GOT3 (cell line): ENCODE data around the gene MAP4.

Experiments
- DNase-seq: peaks from one replicate; lab custom pipeline; 2025; ENCODE audit warnings: mixed read lengths; lab: John Stamatoyannopoulos, UW

The MAP4 gene

DNA sequence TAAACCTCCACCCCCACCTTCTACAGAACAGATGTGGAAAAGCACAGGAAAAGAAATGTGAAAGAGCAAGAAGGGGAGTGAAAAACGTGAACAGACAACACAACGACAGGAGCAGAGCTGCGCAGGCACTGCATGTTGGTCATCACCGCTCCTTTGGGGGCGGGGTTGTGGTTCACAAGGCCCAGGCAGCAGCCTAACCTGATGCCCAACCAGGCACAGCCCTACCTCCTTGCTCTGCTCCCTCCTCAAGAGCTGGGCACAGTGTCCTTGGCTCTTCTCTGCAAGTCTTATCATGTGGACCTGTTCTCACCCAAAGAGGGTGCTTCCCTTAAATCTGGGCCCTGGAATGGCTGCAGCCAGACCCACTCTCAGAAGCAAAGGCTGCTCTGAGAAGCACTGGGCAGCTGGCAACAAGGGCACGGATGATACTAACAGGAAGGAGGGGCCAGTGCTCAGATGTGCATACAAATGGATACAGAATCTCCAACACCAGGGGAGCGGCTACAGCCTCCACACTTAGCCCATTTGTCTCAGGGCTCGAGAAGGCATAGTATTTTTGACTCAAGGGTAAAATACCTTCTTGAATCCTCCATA, 148.7 kb downstream of the MAP4 start:
- DNase-seq = no peak

DNA sequence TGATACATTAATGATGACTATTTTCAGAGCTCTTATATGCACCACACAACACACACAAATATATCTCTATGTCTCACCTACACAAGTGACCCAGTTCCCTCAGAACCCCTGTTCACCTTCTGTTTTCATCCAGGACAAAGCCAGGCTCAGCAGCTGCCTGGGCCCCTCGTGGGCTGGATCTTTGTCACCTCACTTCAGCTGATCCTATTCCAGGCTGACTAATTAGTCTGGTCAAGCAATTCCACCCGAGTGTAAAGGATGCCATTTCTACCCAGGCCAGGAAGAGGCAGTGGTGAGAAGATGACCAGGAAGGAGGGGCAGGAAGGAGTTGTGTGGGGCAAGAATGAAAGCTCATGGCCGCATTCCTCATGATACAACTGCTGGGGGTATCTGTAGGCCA, 151.0 kb downstream of the MAP4 start:
- no peak for DNase-seq

DNA sequence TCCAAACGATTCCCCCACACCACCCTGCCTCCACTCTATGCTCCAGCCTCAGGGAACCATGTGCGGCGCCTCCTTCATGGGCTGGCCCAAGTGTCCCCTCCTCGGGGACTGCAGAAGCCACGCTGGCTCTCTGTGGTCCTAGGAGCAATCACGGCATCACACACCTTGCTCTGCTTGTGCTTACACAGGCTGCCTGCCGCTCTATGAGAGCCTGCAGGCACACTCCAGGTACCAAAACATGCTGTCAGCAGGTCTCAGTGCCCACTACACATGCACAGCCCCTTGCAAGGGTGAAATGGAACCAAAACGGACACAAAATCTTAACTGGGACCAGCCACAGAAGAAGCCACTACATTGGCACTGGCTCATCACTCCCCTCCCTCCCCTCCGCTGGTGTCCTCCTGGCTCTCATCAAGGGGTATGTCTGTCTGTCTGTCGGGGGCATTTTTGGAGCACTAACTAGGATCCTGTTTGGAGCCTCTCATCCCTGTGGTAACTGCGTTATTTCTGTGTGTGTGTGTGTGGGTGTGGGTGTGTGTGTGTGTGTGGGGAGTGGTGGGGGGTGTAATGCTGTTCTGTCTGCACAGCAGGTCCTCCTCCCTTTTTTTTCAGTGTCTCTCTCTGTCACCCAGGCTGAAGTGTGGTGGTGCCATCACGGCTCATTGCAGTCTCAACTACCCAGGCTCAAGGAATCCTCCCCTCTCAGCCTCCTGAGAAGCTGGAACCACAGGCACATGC, 152.7 kb downstream of the MAP4 start:
- no peak for DNase-seq

DNA sequence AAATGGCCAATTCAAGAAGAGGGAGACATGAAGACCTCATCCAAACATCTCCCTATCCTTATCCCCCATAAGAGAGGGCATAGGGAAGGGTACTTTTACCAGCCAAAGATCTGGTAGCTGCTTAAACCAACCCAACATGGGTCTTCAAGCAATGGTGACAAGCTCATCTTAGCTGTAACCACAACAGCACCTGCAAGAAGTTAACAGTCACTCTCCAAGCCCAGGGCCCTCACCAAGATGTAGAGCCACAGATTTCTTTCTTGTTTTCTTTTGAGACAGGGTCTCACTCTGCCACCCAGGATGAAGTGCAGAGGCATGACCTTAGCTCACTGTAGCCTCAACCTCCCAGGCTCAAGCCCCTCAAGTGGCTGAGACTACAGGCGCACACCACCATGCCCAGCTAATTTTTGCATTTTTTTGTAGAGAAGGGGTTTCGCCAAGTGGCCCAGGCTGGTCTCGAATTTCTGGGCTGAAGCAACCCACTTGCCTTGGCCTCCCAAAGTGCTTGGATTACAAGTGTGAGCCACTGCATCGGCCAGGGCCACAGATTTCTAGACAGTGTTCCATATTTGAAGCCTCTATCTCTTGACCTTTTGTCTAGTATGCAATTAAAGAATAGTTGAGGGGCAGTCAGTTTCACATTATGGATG, 156.1 kb downstream of the MAP4 start:
- no peak for DNase-seq

DNA sequence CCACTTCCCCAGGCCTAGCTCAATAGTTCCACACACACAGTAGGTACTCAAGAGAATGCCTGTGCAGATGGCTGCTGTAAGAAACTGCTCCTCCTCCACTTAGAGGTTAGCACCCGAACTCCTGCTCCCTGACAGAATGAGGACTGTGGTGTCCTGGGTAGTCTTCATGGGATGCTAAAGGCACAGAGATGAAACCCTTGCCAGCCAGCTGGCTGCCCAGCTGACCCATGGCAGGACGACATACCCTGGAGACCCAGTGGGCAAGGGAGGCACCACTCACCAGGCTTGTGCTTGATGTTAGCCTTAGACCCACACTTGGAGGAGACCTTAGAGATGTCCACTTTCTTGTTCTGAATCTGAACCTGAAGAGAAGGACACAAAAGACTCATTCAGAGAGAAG, 159.1 kb downstream of the MAP4 start:
- no peak for DNase-seq

DNA sequence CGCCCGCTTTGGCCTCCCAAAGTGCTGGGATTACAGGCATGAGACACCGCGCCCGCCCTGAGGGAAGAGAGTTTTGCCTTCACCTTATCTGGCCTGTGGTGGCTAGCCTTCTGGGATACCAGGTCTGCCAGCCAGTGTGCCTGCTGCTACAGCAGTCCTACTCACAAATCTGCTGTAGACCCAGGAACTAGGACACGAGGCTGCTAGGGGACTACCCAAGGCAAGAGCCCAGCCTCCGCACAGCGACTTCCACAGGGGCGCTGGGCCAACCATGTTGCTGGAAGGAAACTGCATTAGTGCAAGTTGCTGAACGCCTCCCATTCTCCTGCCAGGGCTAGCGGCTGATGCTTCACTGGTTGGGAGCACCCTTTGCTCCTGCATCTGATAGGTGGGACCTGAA, 159.5 kb downstream of the MAP4 start:
- DNase-seq = no peak

DNA sequence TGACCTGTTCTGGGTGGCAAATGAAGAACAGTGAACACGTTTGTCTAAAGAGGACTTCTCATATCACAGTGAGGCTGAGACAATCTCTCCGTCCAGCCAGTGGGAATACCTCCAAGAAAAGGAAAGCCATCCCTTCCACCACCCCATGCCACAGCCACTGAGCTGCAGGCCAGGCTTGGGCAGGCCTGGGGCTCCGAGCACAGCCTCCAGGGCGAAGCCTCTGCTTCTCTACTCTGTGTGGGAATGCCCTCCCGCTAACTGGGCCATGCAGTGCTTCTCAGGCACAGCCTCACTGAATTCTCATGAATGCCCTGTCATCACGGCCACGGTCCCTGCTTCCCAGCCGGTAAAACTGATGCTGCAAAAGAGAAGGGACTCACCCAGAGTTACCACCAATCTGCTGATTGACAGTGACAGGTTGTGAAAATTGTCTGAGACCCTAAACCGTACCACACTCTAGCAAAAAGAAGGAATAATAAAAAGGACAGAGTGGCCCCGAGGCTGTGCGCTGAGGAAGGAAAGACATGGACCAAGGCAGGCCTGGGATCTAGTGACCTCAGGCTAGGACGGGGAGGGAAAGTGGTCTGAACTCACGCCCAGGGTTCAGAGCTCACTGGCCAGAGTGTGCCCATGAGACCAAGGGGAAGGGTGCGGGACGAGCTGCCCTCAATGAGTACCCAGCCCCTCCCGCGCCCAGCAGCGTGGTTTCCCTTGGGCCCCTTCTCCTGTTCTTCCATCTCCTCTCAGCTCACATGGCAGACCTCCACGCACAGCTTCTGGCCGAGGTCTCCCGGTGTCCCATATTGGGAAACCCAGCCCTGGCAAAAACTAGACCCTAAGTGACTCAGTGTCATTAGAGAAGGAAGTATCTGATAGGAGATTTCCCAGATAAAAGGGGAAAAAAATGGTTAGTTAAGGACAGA, 160.5 kb downstream of the MAP4 start:
- no peak for DNase-seq

DNA sequence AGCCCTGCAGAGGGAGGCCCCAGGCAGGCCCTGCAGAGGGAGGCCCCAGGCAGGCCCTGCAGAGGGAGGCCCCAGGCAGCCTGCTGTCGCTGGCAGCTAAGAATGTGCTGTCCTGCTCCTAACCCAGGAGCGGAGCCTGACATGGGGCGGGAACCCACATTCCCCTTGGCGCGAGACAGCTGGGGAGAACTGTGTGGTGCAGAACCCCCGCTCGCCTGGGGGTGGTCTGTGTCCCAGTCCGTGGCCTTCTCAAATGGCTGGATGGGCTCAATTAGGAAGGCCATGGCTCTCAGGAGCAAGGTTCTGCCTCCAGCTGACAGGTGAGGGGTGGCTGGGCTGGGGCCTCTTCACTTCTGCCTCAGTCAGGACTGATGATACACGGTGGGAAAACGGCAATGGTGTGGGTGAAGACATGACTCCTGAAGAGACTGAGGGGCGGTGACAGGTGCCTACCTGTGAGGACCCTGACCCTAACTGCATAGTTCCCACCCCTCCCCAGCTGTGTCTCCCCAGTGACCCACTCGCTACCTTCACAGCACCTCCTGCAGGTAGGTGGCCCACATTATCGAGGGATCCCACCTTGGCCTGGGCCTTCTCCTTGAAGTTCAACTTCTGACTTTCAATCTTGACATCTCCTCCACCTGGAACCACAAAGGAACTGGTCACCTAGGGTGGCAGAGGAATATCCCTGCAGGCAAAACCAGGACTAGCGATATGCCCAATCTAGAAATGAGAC, 161.3 kb downstream of the MAP4 start:
- DNase-seq = no peak

DNA sequence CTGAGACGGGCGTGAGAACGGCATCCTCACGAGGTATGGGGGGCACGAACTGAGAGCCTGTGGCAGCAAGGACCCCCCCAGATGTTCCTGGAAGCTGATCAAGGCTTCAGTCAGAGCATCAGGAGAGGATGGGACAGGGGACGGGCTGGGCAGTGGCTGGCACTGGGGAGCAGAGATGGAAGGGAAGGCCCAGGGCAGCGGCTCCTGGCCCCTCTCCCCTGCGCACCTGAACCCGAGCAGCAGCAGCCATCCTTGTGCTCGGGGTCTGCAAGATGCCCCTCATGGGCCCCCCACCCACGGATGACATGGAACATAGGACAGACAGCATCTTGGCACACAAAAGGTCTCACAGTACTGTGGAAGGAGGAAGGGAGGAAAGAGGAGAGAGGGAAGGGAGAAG, 161.9 kb downstream of the MAP4 start:
- DNase-seq = no peak

DNA sequence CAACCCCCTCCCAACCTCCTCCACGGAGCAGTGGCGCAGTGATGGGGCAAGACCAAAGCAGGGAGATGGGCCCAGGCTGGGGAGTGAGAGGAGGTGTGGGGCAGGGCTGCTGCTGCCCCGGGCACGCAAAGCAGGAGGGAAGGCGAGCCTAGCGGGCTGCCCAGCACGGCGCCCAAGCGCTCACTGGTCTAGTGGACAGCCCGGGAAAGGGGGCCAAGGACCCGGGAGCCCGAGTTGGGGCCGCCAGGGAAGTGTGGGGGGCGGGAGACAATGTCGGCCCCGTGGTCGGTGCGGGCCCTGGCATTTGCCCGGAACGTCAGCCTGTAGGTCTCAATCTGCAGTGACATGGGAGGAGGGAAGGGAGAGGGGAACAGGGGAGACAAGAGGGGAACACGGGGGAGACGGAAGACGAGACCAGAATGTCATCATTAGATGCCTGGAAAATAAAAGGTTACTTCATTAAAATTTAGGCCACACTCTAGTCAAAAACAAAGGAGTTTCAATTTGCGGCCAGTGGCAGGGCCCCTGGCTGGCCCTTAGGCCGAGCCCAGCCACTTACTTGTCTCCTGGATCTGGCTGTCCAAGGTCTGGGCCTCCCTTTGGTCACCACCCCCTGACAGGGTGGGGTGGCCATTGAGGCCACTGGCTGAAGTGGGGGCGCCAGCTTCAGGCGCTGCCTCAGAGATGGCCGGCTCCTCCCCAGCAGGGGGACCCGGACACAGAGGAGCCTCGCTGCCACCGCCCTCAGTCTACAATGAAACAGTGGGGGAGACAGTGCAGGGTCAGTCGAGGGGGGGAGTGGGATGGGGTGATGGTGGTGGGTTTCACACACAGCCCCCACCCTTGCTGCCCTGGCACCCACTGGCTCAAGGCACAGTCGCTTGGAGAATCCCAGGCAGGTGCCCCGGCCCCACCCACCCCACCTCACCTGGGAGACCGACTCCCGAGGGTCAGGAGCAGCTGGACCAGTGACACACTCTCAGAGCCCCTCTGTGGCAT, 163.3 kb downstream of the MAP4 start:
- DNase-seq = no peak

DNA sequence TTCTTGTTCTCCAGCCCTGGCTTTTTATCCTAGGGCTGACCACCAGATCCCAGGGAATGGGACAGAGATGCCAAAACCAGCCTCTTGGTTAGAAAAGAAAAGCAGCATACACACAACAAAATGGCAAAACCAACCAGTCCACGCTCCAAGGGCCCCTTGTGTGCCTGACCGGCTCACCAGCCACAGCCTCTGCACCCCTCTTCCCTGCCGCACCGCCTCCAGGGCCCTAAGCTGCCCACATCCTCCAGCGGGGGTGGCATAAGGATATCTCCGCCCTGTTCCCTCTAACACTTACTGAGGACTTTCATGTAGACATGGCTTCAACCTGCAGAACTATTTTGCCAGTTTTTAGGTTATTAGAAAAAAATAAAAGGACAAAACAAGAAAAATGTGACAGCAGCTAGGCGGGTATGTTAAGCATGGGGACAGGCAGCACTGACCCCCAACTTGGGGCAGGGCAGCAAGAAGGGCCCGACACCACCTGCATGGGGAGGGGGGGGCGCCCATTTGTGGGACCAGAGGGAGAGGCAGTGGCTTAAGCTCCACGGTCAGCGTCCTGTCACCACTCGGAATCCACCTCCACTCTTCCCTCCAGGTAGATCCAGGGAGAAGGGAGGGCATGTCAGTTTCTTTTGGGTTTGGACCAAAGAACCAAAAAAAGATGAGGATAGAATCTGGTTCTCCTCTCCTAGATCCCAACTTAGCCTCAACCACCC, 164.2 kb downstream of the MAP4 start:
- DNase-seq = no peak

DNA sequence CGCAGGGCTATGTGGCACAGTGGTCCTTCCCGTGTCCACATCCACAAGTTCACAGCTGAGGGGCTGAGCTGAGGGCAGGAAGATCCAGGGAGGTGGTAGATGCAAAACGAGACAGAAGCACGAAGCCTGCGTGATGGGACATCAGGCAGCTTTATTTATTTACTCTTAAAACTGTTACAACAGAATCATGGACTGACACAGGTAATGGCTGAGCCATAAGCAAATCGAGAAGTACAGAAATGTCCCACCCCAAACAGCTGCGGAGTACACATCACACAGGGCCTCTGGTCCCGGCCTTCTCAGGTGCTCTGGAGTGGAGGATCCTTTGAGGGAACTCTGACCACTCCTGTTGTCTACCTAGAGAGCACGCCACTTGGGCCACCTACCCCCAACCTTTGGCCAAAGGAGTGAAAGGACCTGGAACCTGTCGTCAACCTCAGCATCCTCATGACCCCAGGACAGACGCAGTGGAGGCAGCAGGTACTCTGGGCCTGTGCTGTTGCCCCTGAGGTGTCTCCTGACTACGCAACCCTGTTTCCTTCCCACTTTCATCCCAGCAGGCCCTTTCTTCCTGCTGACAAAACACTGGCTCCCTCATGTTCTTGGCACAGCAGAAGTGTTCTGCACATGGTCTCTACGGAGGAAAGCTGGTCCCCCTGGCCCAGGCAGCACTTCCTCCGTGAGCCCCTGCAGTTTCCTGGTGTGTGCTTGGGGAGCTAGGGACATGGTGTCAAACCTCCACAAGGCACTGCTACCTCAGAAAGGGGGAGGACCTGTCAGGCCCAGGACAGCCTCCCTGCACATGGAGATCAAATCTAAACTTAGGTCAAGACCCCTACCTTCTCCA, 165.4 kb downstream of the MAP4 start:
- no peak for DNase-seq

DNA sequence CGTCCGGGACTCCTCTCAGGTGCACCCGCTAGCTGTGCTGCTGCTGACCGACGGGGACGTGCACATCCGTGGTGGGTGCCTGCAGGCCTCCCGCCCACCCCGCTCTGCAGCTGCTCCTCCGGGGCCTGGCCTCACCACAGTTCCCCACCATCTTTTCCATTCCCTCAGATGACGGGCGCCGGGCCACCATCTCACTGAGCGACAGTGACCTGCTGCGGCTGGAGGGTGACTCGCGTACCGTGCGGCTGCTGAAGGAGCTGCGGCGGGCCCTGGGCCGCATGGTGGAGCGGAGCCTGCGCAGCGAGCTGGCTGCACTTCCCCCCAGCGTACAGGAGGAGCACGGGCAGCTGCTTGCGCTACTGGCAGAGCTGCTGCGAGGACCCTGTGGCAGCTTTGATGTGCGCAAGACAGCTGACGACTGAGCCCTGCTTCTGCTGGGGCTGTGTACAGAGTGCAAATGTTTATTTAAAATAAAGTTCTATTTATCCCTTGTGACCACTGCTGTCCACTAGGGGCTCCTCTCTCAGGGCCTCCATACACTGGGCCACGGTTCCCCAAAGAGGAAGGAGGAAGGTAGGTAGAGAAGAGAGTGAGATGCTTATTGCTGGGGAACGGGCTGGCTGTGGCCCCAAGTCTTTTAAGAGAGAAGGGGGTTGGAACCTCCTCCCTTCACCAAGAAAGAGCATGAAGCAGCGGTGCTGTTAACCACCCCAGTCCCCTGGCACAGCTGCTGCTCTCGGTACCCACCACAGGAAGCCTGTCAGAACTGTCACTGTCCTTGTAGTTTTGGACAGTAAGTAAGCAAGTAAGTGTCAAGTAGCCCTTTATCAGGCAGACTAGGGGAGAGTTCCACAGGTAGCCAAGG, 166.3 kb downstream of the MAP4 start:
- DNase-seq = no peak

DNA sequence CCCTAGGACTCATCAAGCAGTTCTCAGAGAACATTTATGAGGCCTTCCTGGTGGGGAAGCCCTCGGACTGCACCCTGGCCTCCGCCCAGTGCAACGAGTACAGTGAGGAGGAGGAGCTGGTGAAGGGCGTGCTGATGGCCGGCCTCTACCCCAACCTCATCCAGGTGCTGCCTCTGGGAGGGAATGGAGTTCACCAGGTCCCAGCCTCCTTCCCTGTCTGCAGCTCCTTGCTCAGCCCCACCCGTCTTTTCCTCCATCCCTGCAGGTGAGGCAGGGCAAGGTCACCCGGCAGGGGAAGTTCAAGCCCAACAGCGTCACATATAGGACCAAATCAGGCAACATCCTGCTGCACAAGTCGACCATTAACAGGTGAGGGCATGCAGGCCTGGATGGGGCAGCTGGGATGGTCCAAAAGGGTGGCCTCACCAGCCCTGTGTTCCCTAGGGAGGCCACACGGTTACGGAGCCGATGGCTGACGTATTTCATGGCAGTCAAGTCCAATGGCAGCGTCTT, 167.0 kb downstream of the MAP4 start:
- DNase-seq = no peak

DNA sequence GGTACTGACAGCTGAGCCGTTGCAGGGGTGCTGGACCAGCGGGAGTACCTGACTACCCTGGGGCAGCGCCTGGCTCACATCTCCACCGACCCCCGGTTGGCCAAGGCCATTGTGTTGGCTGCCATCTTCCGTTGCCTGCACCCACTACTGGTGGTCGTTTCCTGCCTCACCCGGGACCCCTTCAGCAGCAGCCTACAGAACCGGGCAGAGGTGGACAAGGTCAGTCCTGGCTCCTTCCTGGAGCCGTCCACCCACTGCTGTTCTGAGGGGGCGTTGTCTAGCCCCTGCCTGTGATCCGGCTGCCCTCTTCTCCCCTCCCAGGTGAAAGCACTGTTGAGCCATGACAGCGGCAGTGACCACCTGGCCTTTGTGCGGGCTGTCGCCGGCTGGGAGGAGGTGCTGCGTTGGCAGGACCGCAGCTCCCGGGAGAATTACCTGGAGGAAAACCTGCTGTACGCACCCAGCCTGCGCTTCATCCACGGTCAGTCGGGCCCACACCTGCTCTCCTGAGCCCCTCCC, 167.6 kb downstream of the MAP4 start:
- no peak for DNase-seq

DNA sequence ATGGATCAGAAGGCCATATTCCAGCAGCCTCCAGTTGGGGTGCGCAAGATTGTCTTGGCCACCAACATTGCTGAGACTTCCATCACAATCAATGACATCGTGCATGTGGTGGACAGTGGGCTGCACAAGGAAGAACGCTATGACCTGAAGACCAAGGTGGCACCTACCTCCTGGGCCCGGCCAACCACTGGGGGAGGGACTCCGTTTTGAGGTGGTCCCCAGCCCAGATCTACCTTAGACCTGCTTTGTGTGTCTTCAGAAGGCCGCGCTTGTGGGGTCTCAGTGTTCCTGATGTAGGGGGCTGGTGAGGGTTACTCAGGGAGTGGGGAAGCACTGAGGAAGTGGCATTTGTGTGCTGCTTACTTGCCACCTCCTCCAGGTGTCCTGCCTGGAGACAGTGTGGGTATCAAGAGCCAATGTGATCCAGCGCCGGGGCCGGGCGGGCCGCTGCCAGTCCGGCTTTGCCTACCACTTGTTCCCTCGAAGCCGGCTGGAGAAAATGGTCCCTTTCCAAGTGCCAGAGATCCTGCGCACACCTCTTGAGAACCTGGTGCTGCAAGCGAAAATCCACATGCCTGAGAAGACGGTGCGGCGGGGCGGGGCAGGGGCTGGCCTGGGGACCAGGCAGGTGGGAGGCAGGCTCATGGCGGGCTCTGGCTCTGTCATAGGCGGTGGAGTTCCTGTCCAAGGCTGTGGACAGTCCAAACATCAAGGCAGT, 168.3 kb downstream of the MAP4 start:
- no peak for DNase-seq

DNA sequence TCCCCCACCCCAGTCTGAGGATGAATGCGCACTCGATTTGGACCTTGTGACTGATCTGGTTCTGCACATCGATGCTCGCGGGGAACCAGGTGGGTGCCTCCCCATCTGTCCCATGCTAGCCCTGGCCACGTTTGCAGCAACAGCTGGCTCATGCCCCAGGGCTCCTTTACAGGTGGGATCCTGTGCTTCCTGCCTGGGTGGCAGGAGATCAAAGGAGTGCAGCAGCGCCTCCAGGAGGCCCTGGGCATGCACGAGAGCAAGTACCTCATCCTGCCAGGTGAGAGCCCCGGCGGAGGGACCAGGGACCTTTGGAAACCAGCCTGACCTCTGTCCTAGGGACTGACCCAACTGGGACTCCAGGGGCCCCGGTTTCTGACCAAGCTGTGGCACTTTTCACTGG, 169.0 kb downstream of the MAP4 start:
- no peak for DNase-seq
